Upper lobe of left lung (tissue), 4 donors: ENCODE measurements around the gene PRSS8.

Experiments used
- CTCF ChIP-seq, 6 experiments: fragments of 450-650 bp in 4 of 6; fragments of 200-600 bp in 2 of 6; sonication (generic) in 2 of 6; IDR thresholded peaks; one replicate each; pipeline ENCODE4 v1.5.1; 2016 to 2019; ENCODE audit warnings: antibody characterized with exemption in 6 of 6
- POLR2A ChIP-seq, 4 donors: fragments of 450-650 bp; IDR thresholded peaks; one replicate each; pipeline ENCODE4 v1.5.1; 2016 to 2017; ENCODE audit warnings: antibody characterized with exemption in 4 of 4, mild to moderate bottlenecking in 2 of 4
- POLR2AphosphoS5 ChIP-seq, 2 donors: sonication (generic); formaldehyde crosslinking; IDR thresholded peaks; one replicate each; pipeline ENCODE4 v1.5.1; 2017; ENCODE audit warnings: antibody characterized with exemption in 2 of 2

GRCh38 chr16:31089199-31089598 is 46.3 kb downstream of the PRSS8 start:
- TF ChIP-seq CTCF (IDR thresholded peaks at IDR 0.05): no peak
- no peak for TF ChIP-seq POLR2A (IDR thresholded peaks at IDR 0.05)
- no peak for TF ChIP-seq POLR2AphosphoS5 (IDR thresholded peaks at IDR 0.05)
